ENCODE measurements around the gene CDC40.
"Not testable (repeated sequence)": the region's sequence is repeated elsewhere in the genome, so short reads cannot be mapped to it uniquely, and the experiment has no call there.

The CDC40 gene

GRCh38 chr6:110201151-110201884 is 21.1 kb downstream of the CDC40 start:
- no peak for DNase-seq (ENCODE audit: low read depth)

- no peak for DNase-seq (ENCODE audit: low read depth)
Observed at GRCh38 chr6:110207652-110208051, 27.4 kb downstream of the CDC40 start.

GRCh38 chr6:110211753-110212152 is 31.5 kb downstream of the CDC40 start:
- no peak for DNase-seq (ENCODE audit: low read depth)

- no peak for DNase-seq (ENCODE audit: low read depth)
Observed at GRCh38 chr6:110214338-110214737, 34.1 kb downstream of the CDC40 start.

- no peak for DNase-seq (ENCODE audit: low read depth)
Observed at GRCh38 chr6:110216140-110216539, 35.9 kb downstream of the CDC40 start.

- DNase-seq (ENCODE audit: low read depth), result no peak
Observed at GRCh38 chr6:110217266-110217665, 37.0 kb downstream of the CDC40 start.

- DNase-seq (ENCODE audit: low read depth), result no peak
Observed at GRCh38 chr6:110221738-110222137, 41.5 kb downstream of the CDC40 start.

- DNase-seq (ENCODE audit: low read depth), result no peak
Observed at GRCh38 chr6:110226261-110226660, 46.0 kb downstream of the CDC40 start.

- DNase-seq (ENCODE audit: low read depth), result no peak
Observed at GRCh38 chr6:110232450-110232849, 52.2 kb downstream of the CDC40 start.

GRCh38 chr6:110233770-110234374 is 53.6 kb downstream of the CDC40 start:
- DNase-seq (ENCODE audit: low read depth), result no peak

GRCh38 chr6:110236007-110236406 is 55.8 kb downstream of the CDC40 start:
- DNase-seq (ENCODE audit: low read depth), result not testable (repeated sequence)

- no peak for DNase-seq (ENCODE audit: low read depth)
Observed at GRCh38 chr6:110239526-110240274, 59.5 kb downstream of the CDC40 start.

- not testable (repeated sequence) for DNase-seq (ENCODE audit: low read depth)
Observed at GRCh38 chr6:110244621-110245020, 64.4 kb downstream of the CDC40 start.

- no peak for DNase-seq (ENCODE audit: low read depth)
Observed at GRCh38 chr6:110246378-110246777, 66.2 kb downstream of the CDC40 start.

- DNase-seq (ENCODE audit: low read depth), result no peak
Observed at GRCh38 chr6:110246900-110247546, 66.8 kb downstream of the CDC40 start.

- no peak for DNase-seq (ENCODE audit: low read depth)
Observed at GRCh38 chr6:110250058-110250457, 69.8 kb downstream of the CDC40 start.

GRCh38 chr6:110250838-110251237 is 70.6 kb downstream of the CDC40 start:
- DNase-seq (ENCODE audit: low read depth), result no peak

GRCh38 chr6:110255211-110255750 is 75.1 kb downstream of the CDC40 start:
- no peak for DNase-seq (ENCODE audit: low read depth)

GRCh38 chr6:110256366-110256765 is 76.1 kb downstream of the CDC40 start:
- DNase-seq (ENCODE audit: low read depth), result no peak

- DNase-seq (ENCODE audit: low read depth), result no peak
Observed at GRCh38 chr6:110265273-110265672, 85.0 kb downstream of the CDC40 start.

GRCh38 chr6:110266996-110267395 is 86.8 kb downstream of the CDC40 start:
- no peak for DNase-seq (ENCODE audit: low read depth)

- no peak for DNase-seq (ENCODE audit: low read depth)
Observed at GRCh38 chr6:110269623-110270022, 89.4 kb downstream of the CDC40 start.
